PFSK-1 (cell line): ENCODE measurements around the gene CEP350.

ENCODE experiments used
- FOXP2 ChIP-seq: optimal IDR thresholded peaks from 2 replicates; pipeline ENCODE3; 2011; ENCODE audit warnings: borderline replicate concordance, control low read depth, inconsistent platforms; ENCODE audit not compliant: insufficient read depth; ENCODE audit errors: extremely low read length, extremely low read depth
- POLR2AphosphoS5 ChIP-seq: IDR thresholded peaks from 2 replicates; pipeline ENCODE4 v1.6.1; 2012; ENCODE audit warnings: low read depth, mild to moderate bottlenecking, control low read depth, low read length, moderate library complexity
- SIN3A ChIP-seq: IDR thresholded peaks from 2 replicates; pipeline ENCODE4 v1.6.1; 2012; ENCODE audit warnings: mild to moderate bottlenecking, low read length, moderate library complexity, borderline replicate concordance; ENCODE audit not compliant: insufficient read depth
- TAF1 ChIP-seq: IDR thresholded peaks from 2 replicates; pipeline ENCODE4 v1.6.1; 2012; ENCODE audit warnings: low read length, control low read depth, borderline replicate concordance; ENCODE audit not compliant: insufficient read depth
- TF ChIP-seq, protein P1 (sequence below), 2 experiments: IDR thresholded peaks; 2 replicates each; pipeline versions ENCODE4 v1.6.1 to v1.8.0; 2011 to 2012; ENCODE audit warnings: low read depth in 2 of 2, low read length in 2 of 2, control low read depth in 1 of 2, inconsistent platforms in 1 of 2, mild to moderate bottlenecking in 1 of 2, moderate library complexity in 1 of 2; ENCODE audit not compliant: insufficient read depth in 1 of 2

CEP350 gene

DNA sequence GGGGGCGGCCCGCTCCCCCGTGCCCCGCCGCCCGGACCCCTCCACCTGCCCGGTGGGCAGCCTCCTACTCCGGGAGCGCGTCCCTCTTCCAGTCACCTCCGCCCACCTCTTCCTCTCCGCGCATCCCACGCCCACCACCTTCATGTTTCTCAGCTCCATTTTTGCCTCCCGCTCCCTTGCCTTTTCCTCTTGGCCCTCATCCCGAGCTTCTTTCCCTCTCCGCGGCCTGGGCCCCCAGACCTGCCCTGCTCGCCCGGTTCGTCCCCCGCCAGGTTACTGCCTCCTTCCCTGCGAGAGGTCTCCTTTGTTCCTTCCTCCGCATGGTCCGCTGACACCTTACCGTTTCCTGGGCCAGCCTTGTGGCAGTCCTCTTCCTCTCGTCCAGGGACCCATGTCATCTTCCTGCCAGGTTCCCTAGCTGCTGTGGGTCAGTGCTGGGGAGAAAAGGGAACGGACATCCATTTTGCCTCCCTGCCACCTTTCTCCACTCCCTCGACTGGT lies 200.6 kb downstream of the CEP350 start:
- TF ChIP-seq SIN3A, result no peak
- TF ChIP-seq TAF1, result no peak

DNA sequence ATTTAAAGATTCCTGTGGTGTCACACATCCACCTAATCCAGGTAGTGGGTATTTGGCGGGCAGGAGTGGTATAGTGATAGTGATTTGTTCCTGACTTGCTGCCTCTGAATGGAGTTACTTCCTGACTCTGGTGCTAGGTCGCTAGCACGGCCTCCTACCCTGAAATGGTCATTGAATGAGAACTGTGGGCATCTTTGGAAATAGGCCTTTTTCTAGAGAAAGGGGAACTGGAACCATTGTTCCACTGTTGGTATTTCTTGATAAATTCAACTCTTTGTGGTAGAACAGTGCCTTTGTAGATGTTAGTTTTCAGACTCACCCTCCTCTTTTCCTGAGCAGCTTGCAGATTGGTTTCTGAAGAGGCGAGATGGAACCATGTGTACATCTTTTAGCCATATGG lies 201.6 kb downstream of the CEP350 start:
- no peak for TF ChIP-seq SIN3A

DNA sequence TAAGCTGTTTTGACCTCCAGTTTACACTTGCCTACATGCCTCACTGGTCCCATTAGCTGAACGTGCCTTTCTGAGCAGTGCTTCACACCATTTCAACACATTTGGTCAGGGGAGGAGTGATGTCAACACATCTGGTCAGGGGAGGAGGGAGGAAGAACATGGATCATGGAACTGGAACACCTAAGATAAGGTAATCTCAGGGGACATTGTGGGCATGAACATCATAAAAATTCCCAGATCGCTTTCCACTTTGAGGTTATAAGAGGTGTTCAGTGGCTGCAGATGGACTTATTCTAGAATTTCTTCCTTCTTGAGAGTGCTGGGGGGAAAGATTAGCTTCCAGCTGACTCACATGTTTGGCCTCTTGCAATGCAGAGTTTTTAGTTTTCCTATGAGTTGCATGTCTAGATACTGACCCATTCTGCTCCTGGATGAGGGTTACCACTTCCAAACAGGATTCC lies 202.1 kb downstream of the CEP350 start:
- no peak for TF ChIP-seq TAF1
- TF ChIP-seq, protein P1, sequence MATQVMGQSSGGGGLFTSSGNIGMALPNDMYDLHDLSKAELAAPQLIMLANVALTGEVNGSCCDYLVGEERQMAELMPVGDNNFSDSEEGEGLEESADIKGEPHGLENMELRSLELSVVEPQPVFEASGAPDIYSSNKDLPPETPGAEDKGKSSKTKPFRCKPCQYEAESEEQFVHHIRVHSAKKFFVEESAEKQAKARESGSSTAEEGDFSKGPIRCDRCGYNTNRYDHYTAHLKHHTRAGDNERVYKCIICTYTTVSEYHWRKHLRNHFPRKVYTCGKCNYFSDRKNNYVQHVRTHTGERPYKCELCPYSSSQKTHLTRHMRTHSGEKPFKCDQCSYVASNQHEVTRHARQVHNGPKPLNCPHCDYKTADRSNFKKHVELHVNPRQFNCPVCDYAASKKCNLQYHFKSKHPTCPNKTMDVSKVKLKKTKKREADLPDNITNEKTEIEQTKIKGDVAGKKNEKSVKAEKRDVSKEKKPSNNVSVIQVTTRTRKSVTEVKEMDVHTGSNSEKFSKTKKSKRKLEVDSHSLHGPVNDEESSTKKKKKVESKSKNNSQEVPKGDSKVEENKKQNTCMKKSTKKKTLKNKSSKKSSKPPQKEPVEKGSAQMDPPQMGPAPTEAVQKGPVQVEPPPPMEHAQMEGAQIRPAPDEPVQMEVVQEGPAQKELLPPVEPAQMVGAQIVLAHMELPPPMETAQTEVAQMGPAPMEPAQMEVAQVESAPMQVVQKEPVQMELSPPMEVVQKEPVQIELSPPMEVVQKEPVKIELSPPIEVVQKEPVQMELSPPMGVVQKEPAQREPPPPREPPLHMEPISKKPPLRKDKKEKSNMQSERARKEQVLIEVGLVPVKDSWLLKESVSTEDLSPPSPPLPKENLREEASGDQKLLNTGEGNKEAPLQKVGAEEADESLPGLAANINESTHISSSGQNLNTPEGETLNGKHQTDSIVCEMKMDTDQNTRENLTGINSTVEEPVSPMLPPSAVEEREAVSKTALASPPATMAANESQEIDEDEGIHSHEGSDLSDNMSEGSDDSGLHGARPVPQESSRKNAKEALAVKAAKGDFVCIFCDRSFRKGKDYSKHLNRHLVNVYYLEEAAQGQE (IDR thresholded peaks at IDR 0.05; ENCODE audit: insufficient read depth in 1 of 2, low read depth in 2 of 2, low read length in 2 of 2), result no peak
- TF ChIP-seq FOXP2, result no peak

DNA sequence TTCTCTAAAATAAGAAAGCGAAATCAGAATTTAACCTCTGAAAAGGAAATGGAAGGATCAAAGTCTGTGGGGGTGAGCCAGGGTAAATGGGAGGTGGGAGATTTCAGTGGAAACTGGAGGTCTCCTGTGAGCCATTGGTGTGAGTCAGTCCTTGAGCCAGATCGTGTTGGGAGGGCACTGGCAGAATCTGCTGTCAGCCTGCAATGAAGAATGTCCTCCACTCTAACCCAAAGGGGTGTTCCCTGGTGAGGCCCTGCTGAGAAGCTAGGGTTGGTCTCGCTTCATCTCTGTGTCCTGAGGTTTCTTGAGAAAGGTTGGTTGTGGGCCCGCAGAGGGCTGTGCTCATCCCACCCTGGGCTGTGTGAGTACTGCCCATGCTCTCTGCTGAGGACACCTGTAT lies 202.5 kb downstream of the CEP350 start:
- no peak for TF ChIP-seq FOXP2
- no peak for TF ChIP-seq POLR2AphosphoS5
- TF ChIP-seq, protein P1 (IDR thresholded peaks at IDR 0.05; ENCODE audit: insufficient read depth in 1 of 2, low read depth in 2 of 2, low read length in 2 of 2), result no peak
- no peak for TF ChIP-seq SIN3A
- no peak for TF ChIP-seq TAF1

DNA sequence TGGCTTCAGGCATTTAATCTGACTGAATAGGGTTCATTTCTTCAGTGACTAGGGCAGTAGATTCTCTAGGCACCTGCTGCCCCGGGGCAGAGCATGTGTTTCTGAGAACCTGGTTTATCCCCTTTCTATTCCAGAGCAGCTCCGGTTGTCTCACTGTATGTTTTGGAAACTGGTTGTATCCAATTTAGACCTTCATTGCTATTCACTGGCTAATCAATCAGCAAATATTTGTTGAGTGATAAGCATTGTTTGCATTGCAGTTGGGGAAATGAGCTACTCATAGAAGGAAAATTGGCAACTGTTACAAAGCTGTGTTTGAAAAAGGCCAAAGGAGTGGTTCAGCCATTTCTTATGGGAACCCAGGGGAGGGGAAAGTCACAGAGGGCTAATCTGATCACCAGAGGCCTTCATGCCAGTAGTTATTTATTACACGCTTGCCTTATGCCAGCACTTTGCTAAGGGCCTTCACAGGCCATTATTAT lies 203.0 kb downstream of the CEP350 start:
- no peak for TF ChIP-seq TAF1
- TF ChIP-seq, protein P1 (IDR thresholded peaks at IDR 0.05; ENCODE audit: insufficient read depth in 1 of 2, low read depth in 2 of 2, low read length in 2 of 2), result no peak
- no peak for TF ChIP-seq POLR2AphosphoS5
- TF ChIP-seq SIN3A, result no peak
- no peak for TF ChIP-seq FOXP2

DNA sequence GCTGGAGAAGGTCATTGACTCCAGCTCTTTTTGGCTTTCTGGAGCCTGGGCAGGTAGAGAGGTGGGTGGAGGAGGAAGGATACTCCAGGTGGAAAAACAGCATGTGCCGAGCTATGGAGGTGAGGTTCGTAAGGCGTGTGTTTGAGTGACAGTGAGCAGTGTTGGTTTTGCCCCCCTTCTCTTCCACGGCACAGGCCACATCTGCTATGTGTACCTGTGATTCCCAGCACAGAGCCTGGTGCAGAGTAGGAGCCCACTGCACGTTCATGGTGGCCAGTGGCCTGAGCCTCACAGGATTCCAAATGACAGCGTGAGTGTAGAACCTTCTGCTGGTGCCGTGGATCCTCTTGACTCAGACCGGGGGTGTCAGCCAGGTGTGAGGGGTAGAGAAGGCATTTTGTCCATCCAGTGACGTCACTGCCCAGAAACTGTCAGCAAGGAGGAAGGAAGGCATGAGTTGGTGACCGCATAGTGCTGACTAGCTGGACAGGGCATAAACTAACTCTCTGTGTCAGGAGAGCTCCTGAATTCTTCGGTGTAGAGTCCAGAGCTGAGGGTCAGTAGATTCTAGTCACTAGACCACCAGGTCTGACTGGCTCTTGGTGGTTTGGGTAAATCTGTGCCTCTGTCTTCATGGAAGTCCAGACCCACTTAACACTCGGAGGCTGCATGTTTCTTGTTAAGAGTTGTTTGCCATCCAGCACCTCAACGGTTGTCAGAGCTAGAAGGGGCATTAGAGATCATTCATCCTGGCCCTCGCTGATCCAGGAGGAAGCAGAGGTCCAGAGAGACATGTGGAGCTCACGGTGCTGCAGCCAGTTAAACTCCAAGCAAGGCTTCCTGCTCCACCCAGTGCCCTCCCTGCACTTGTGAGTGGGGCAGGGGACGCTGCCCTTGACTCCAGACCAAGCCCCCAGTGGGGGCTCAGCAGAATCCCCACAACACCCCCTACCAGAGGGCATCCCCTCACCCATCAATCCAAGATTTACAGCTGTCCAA lies 203.8 kb downstream of the CEP350 start:
- TF ChIP-seq FOXP2 (no peak), POLR2AphosphoS5 (no peak), TAF1 (no peak)
- TF ChIP-seq, protein P1 (IDR thresholded peaks at IDR 0.05; ENCODE audit: insufficient read depth in 1 of 2, low read depth in 2 of 2, low read length in 2 of 2), result no peak
